HepG2 (cell line): ENCODE measurements around the gene WDR54. TPM values are rescaled to one million over a fixed set of nuclear protein-coding genes. Genes with fewer than 3 reads are reported as not detected.
A peak's percentile ranks its signal among the peaks of the same experiment; 100 is the strongest.

Experiments used
- ASH2L ChIP-seq: fragments of 300-600, 200-600 bp; sonication (generic); IDR thresholded peaks from 2 replicates; pipeline ENCODE4 v1.7.0; 2017; ENCODE audit warnings: low read depth, mild to moderate bottlenecking, moderate library complexity, mixed read lengths, low read length; ENCODE audit not compliant: insufficient read length
- FIP1L1 ChIP-seq: fragments of 200-400 bp; formaldehyde crosslinking; IDR thresholded peaks from 2 replicates; pipeline ENCODE4 v1.6.1; 2018; ENCODE audit warnings: low read depth, mild to moderate bottlenecking, low read length, moderate library complexity, borderline replicate concordance; ENCODE audit not compliant: insufficient read depth
- FOXA3 ChIP-seq: IDR thresholded peaks from 2 replicates; pipeline ENCODE4 v1.6.1; 2016; ENCODE audit warnings: missing genetic modification reagents, missing compliant biosample characterization
- GABPB1 ChIP-seq: IDR thresholded peaks from 2 replicates; pipeline ENCODE4 v1.6.1; 2016; ENCODE audit warnings: mild to moderate bottlenecking, missing genetic modification reagents, moderate library complexity, missing compliant biosample characterization
- HNRNPLL ChIP-seq: fragments of 200-400 bp; formaldehyde crosslinking; IDR thresholded peaks from 2 replicates; pipeline ENCODE4 v1.6.1; 2017; ENCODE audit warnings: mild to moderate bottlenecking, low read depth, low read length; ENCODE audit not compliant: poor library complexity, severe bottlenecking
- KDM1A ChIP-seq: IDR thresholded peaks from 2 replicates; pipeline ENCODE4 v1.6.1; 2016; ENCODE audit warnings: missing compliant biosample characterization
- MEF2D ChIP-seq: sonication (generic); formaldehyde crosslinking; IDR thresholded peaks from 2 replicates; pipeline ENCODE4 v1.5.1; 2020; ENCODE audit warnings: mild to moderate bottlenecking, missing genetic modification reagents
- RXRA ChIP-seq: sonication (generic); formaldehyde crosslinking; IDR thresholded peaks from 2 replicates; pipeline ENCODE4 v1.5.1; 2020; ENCODE audit warnings: missing genetic modification reagents
- SIX4 ChIP-seq: sonication (generic); formaldehyde crosslinking; IDR thresholded peaks from 2 replicates; pipeline ENCODE4 v1.4.0; 2020; ENCODE audit warnings: missing genetic modification reagents
- SOX6 ChIP-seq, 2 experiments: fragments of 450-650 bp in 1 of 2; sonication (generic) in 1 of 2; formaldehyde crosslinking in 1 of 2; IDR thresholded peaks; 2 replicates each; pipeline versions ENCODE4 v1.4.0 to v1.6.1; 2017 to 2020; ENCODE audit warnings: antibody characterized with exemption in 1 of 2, mild to moderate bottlenecking in 1 of 2, missing genetic modification reagents in 1 of 2
- THRA ChIP-seq: sonication (generic); formaldehyde crosslinking; IDR thresholded peaks from 2 replicates; pipeline ENCODE4 v1.4.0; 2020; ENCODE audit warnings: missing genetic modification reagents, borderline replicate concordance
- TRIM24 ChIP-seq: sonication (generic); formaldehyde crosslinking; IDR thresholded peaks from 2 replicates; pipeline ENCODE4 v1.8.0; 2022; ENCODE audit warnings: mild to moderate bottlenecking, missing genetic modification reagents
- UBTF ChIP-seq: sonication (generic); formaldehyde crosslinking; IDR thresholded peaks from 2 replicates; pipeline ENCODE4 v1.4.0; 2020; ENCODE audit warnings: mild to moderate bottlenecking, missing genetic modification reagents
- ZNF225 ChIP-seq: sonication (generic); formaldehyde crosslinking; IDR thresholded peaks from 2 replicates; pipeline ENCODE4 v1.4.0; 2020; ENCODE audit warnings: mild to moderate bottlenecking, missing genetic modification reagents
- ZNF292 ChIP-seq: sonication (generic); formaldehyde crosslinking; IDR thresholded peaks from 2 replicates; pipeline ENCODE4 v1.8.1; 2022; ENCODE audit warnings: mild to moderate bottlenecking, low read depth, missing genetic modification reagents, borderline replicate concordance
- ZNF501 ChIP-seq: sonication (generic); formaldehyde crosslinking; IDR thresholded peaks from 2 replicates; pipeline ENCODE4 v1.5.1; 2020; ENCODE audit warnings: mild to moderate bottlenecking, moderate library complexity, missing genetic modification reagents
- ZNF574 ChIP-seq: sonication (generic); formaldehyde crosslinking; IDR thresholded peaks from 2 replicates; pipeline ENCODE4 v1.4.0; 2020; ENCODE audit warnings: missing genetic modification reagents
- ZNF713 ChIP-seq: sonication (generic); formaldehyde crosslinking; IDR thresholded peaks from 2 replicates; pipeline ENCODE4 v1.4.0; 2020; ENCODE audit warnings: mild to moderate bottlenecking, missing genetic modification reagents
- ZSCAN31 ChIP-seq: sonication (generic); formaldehyde crosslinking; IDR thresholded peaks from 2 replicates; pipeline ENCODE4 v1.5.0; 2020; ENCODE audit warnings: low read depth, mild to moderate bottlenecking, missing genetic modification reagents
- polyA plus RNA-seq, 8 experiments: library from polyadenylated mRNA; depleted of rRNA in 3 of 8; stranded (reverse) in 7 of 8; unstranded in 1 of 8; fragments of >200 nt; fragmentation: Illumina TruSeq in 4 of 8; extraction: Trizol in 4 of 8; gene quantifications; 2 replicates each; pipeline versions ENCODE4 v1.2.1 to v1.2.3, GENCODE V29; 2011 to 2016; ENCODE audit warnings: low read depth in 4 of 8, missing spikeins in 1 of 8, mixed read lengths in 1 of 8; ENCODE audit not compliant: insufficient read depth in 1 of 8
- total RNA-seq, 5 experiments: library from RNA; depleted of rRNA; stranded (reverse); fragments of >200 nt; fragmentation: Illumina TruSeq; extraction: Trizol; gene quantifications; 2 replicates each; pipeline ENCODE4 v1.2.3, GENCODE V29; 2016; ENCODE audit warnings: low read depth in 1 of 5
- TF ChIP-seq, protein P1 (sequence below): sonication (generic); formaldehyde crosslinking; IDR thresholded peaks from 2 replicates; pipeline ENCODE4 v1.5.0; 2020; ENCODE audit warnings: mild to moderate bottlenecking, missing genetic modification reagents

The WDR54 gene
- total and polyA plus RNA-seq, 2 of the 13 experiments (the other 11 are each of a cell fraction or from before 2014, with no cell fraction given): 2.0 to 17.3 TPM

DNA sequence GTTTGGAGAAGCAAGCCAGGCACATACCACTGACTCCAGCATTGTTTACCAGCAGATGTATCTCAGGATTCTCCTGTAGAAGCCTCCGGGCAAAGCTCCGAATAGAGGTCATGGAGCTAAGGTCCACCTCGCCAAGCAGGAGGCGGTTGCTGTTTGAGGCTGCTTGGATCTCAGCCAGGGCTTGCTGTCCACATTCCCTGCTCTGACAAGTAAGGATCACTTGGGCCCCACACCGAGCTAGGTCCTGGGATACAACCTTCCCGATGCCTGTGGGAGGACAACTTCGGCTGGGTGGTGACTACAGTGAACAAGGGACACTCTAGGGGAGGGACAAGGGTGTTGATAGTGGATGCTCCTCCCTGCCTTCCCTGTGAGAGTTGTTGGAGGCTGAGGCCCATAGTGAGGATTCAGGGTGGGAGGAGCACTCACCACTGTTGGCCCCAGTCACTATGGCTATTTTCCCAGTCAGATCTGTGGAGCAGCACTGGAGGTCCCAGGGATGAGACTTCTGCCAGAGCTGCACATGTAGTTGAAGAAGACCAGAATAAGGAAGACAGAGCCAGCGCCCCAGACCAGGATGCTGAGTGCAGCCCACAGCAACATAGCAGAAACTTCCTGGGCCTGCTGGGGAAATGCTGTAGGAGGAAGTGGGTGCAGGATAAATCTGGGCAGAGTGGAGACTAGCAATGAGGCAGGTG is 8.4 kb upstream of the WDR54 start (continued):
- peak; percentile 52 for TF ChIP-seq ZNF574
- peak; percentile 52; the same call in 1 of the 2 replicates for TF ChIP-seq ZNF292 (CRISPR knock-in tag)
- TF ChIP-seq THRA (CRISPR knock-in tag): peak; percentile 6; the same call in 1 of the 2 replicates
- no peak for TF ChIP-seq SOX6 (IDR thresholded peaks at IDR 0.05)
- peak; percentile 48; the same call in 1 of the 2 replicates for TF ChIP-seq SOX6 (CRISPR knock-in tag; IDR thresholded peaks at IDR 0.05)
- TF ChIP-seq UBTF (CRISPR knock-in tag): 0 out of 2 replicates have a peak, but pooled peaks have one; percentile 25
- TF ChIP-seq HNRNPLL: no peak
- TF ChIP-seq RXRA: peak; percentile 67; the same call in 1 of the 2 replicates
- TF ChIP-seq ZNF501 (CRISPR knock-in tag): peak; percentile 12; the same call in 1 of the 2 replicates
- TF ChIP-seq GABPB1 (CRISPR knock-in tag): 0 out of 2 replicates have a peak, but pooled peaks have one; percentile 24
- no peak for TF ChIP-seq TRIM24 (CRISPR knock-in tag)
- no peak for TF ChIP-seq SIX4 (CRISPR knock-in tag)
- 0 out of 2 replicates have a peak, but pooled peaks have one; percentile 38 for TF ChIP-seq ZNF225
- TF ChIP-seq ZSCAN31 (CRISPR knock-in tag): 0 out of 2 replicates have a peak, but pooled peaks have one; percentile 54
- peak; percentile 38 for TF ChIP-seq ASH2L
- peak; percentile 56; the same call in 1 of the 2 replicates for TF ChIP-seq FOXA3 (CRISPR knock-in tag)
- TF ChIP-seq, protein P1, sequence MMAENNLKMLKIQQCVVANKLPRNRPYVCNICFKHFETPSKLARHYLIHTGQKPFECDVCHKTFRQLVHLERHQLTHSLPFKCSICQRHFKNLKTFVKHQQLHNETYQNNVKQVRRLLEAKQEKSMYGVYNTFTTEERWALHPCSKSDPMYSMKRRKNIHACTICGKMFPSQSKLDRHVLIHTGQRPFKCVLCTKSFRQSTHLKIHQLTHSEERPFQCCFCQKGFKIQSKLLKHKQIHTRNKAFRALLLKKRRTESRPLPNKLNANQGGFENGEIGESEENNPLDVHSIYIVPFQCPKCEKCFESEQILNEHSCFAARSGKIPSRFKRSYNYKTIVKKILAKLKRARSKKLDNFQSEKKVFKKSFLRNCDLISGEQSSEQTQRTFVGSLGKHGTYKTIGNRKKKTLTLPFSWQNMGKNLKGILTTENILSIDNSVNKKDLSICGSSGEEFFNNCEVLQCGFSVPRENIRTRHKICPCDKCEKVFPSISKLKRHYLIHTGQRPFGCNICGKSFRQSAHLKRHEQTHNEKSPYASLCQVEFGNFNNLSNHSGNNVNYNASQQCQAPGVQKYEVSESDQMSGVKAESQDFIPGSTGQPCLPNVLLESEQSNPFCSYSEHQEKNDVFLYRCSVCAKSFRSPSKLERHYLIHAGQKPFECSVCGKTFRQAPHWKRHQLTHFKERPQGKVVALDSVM: peak; percentile 76
- TF ChIP-seq ZNF713 (CRISPR knock-in tag): no peak
- TF ChIP-seq FIP1L1: 0 out of 2 replicates have a peak, but pooled peaks have one; percentile 61
- 0 out of 2 replicates have a peak, but pooled peaks have one; percentile 11 for TF ChIP-seq KDM1A
- no peak; the same call in 1 of the 2 replicates for TF ChIP-seq MEF2D (CRISPR knock-in tag)
